NT2/D1 (cell line): ENCODE measurements around the gene SSH2.

Experiments used
- DNase-seq: peaks from one replicate; pipeline ENCODE4 v3.0.0-alpha.2; 2011; ENCODE audit warnings: low read depth, low spot score
- H3K27me3 ChIP-seq: 2 replicates; pipeline ENCODE4 v1.6.0; 2011; ENCODE audit warnings: mild to moderate bottlenecking; ENCODE audit not compliant: insufficient read length, insufficient read depth
- H3K36me3 ChIP-seq: 2 replicates; pipeline ENCODE4 v1.6.1; 2011; ENCODE audit warnings: mild to moderate bottlenecking, low read length, mixed read lengths; ENCODE audit not compliant: insufficient read depth, insufficient read length
- H3K4me1 ChIP-seq: 2 replicates; pipeline ENCODE4 v1.5.1; 2011; ENCODE audit not compliant: insufficient read depth, insufficient read length
- H3K4me3 ChIP-seq: 2 replicates; pipeline ENCODE4 v1.5.1; 2011; ENCODE audit warnings: low read depth; ENCODE audit not compliant: insufficient read length
- H3K9ac ChIP-seq: 2 replicates; pipeline ENCODE4 v1.6.0; 2011; ENCODE audit warnings: low read depth; ENCODE audit not compliant: insufficient read length
- H3K9me3 ChIP-seq: 2 replicates; pipeline ENCODE4 v1.5.1; 2011; ENCODE audit warnings: mild to moderate bottlenecking, low read length; ENCODE audit not compliant: insufficient read depth
- SUZ12 ChIP-seq: IDR thresholded peaks from 2 replicates; pipeline ENCODE4 v1.6.1; 2011; ENCODE audit not compliant: insufficient read length, insufficient read depth; ENCODE audit errors: extremely low read depth
- YY1 ChIP-seq: IDR thresholded peaks from 2 replicates; pipeline ENCODE4 v1.6.1; 2011; ENCODE audit not compliant: insufficient read length, insufficient read depth
- ZNF274 ChIP-seq: IDR thresholded peaks from 2 replicates; pipeline ENCODE4 v1.6.1; 2011; ENCODE audit warnings: mild to moderate bottlenecking, low read depth, low read length

The SSH2 gene

DNA sequence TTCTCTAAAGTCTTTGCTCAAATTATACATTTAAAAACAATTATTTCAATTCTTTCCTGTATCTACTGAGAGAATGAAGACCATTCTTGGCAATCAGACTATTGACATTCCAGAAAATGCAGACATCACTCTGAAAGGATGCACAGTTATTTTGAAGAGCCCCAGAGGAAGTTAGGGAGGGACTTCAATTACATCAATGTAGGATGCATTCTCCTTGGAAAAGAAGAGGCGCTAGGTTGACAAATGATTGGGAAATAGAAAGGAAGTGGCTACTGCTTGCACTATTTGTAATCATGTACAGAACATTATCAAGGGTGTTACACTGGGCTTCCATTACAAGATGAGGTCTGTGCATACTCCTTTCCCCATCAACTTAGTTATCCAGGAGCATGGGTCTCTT, 74.3 kb downstream of the SSH2 start:
- H3K9ac ChIP-seq: no peak overlapping the region
- no peaks in the 10 kb centered on the region for H3K9me3 ChIP-seq
- H3K4me3 ChIP-seq: no peak overlapping the region
- H3K4me1 ChIP-seq: no peaks in the 10 kb centered on the region
- TF ChIP-seq SUZ12 (no peak), YY1 (no peak), ZNF274 (no peak)
- H3K36me3 ChIP-seq: no peaks in the 10 kb centered on the region
- no peak for DNase-seq
- H3K27me3 ChIP-seq: no peaks in the 10 kb centered on the region

DNA sequence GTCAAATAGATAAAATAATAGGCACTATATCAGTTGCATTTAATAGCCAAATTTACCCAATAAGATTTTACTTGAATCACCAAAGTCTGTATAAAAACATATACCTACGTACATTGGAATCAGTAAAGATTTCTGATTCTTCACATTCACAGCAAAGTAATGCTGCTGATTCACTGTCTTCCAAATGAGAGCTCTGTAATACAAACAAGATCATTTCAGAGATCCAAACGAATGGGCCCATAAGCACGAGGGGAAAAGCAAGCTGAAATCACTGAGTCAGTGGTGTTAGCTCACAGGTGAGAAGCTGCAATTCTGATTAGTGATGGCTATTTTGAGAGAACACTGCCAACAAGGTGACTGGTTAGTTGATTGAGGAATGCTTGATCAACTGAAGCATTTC, 81.3 kb downstream of the SSH2 start:
- Histone ChIP-seq H3K36me3 (no peaks in the 10 kb centered on the region), H3K27me3 (no peaks in the 10 kb centered on the region), H3K9me3 (no peaks in the 10 kb centered on the region), H3K4me1 (no peaks in the 10 kb centered on the region), H3K9ac (no peak overlapping the region), H3K4me3 (no peak overlapping the region)
- DNase-seq: no peak
- no peak for TF ChIP-seq ZNF274
- TF ChIP-seq YY1: no peak
- TF ChIP-seq SUZ12: no peak

DNA sequence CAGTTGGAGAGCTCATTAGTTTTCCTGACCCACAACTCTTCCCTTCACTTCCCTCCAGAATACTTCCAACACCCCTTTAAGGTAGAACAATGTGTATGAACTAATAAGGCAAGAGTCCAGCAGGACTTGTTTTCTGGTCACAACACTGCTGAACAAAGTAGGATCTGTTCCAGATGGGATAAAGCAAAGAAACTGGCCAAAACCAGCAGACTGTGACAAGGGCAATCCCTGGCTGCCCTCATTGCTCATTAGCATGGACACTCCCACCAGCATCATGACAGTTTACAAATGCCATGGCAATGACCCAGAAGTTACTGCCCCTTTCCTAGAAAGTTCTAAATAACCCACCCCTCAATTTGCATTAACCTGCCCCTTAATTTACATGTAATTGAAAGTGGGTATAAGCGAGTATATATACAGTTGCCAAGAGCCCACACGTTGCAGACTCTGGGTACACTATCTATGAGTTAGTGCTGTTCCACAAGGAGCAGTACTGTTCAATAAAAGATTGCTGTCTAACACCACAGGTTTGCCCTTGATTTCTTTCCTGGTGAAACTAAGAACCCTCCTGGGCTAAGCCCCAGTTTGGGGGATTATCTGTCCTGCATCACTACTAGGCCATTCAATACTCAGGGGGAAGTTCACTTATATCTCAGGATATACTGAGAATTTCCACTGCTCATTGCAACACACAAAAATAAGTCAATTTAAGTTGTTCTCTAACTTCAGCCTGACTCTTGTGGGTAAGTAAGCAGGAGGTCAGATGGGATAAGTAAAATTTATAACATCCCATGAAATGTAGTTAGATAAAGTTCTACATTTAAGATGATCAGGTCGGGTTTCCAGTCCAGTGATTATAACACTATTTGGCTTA, 82.3 kb downstream of the SSH2 start:
- Histone ChIP-seq H3K4me1 (no peaks in the 10 kb centered on the region), H3K9me3 (no peaks in the 10 kb centered on the region), H3K27me3 (no peaks in the 10 kb centered on the region), H3K36me3 (no peaks in the 10 kb centered on the region), H3K9ac (no peak overlapping the region), H3K4me3 (no peak overlapping the region)
- TF ChIP-seq SUZ12 (no peak), ZNF274 (no peak), YY1 (no peak)
- DNase-seq: no peak

GRCh38 chr17:29847118-29847517, 82.9 kb downstream of the SSH2 start:
- TF ChIP-seq ZNF274 (no peak), YY1 (no peak)
- no peaks in the 10 kb centered on the region for H3K9me3 ChIP-seq
- no peaks in the 10 kb centered on the region for H3K27me3 ChIP-seq
- H3K4me1 ChIP-seq: no peaks in the 10 kb centered on the region
- no peak overlapping the region for H3K4me3 ChIP-seq
- H3K36me3 ChIP-seq: no peaks in the 10 kb centered on the region
- H3K9ac ChIP-seq: no peak overlapping the region
- DNase-seq: no peak

DNA sequence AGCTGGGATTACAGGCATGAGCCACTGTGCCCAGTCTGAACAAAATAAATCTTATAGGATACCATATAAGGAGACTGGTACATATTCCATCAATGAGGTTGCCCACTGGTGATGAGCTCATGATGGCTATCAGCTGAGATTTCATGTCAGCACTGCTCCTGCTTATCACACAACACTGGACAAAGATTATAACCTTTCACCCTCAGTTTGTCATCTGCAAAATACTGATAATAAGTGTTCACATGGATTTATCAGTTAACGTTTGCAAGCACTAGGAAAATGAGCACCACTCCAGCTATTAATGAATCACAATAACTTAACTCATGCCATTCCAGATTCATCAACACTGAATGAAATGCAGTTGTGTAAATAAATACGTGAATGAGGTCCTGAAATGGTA, 83.7 kb downstream of the SSH2 start:
- Histone ChIP-seq H3K36me3 (no peaks in the 10 kb centered on the region), H3K9ac (no peak overlapping the region), H3K4me3 (no peak overlapping the region), H3K9me3 (no peaks in the 10 kb centered on the region), H3K27me3 (no peaks in the 10 kb centered on the region), H3K4me1 (no peaks in the 10 kb centered on the region)
- no peak for TF ChIP-seq ZNF274
- no peak for TF ChIP-seq YY1
- no peak for TF ChIP-seq SUZ12
- no peak for DNase-seq

GRCh38 chr17:29844339-29845048, 85.5 kb downstream of the SSH2 start:
- Histone ChIP-seq H3K4me3 (no peak overlapping the region), H3K9me3 (no peaks in the 10 kb centered on the region), H3K36me3 (no peaks in the 10 kb centered on the region), H3K4me1 (no peaks in the 10 kb centered on the region), H3K9ac (no peak overlapping the region), H3K27me3 (no peaks in the 10 kb centered on the region)
- no peak for DNase-seq
- TF ChIP-seq ZNF274 (no peak), YY1 (no peak), SUZ12 (no peak)

- no peak for TF ChIP-seq ZNF274
- TF ChIP-seq SUZ12: no peak
- TF ChIP-seq YY1: no peak
- H3K4me3 ChIP-seq: no peak overlapping the region
- no peak for DNase-seq
- H3K36me3 ChIP-seq: no peaks in the 10 kb centered on the region
- H3K27me3 ChIP-seq: no peaks in the 10 kb centered on the region
- H3K9ac ChIP-seq: no peak overlapping the region
- H3K9me3 ChIP-seq: no peaks in the 10 kb centered on the region
- H3K4me1 ChIP-seq: peaks cover 2% of the 10 kb centered on the region
Observed at GRCh38 chr17:29840884-29841283, 89.1 kb downstream of the SSH2 start.
